HUES6 (cell line): ENCODE measurements around the gene MRPL55.

Experiments
- H3K27ac ChIP-seq: 2 replicates; pipeline ENCODE4 v1.7.0; 2013; ENCODE audit warnings: low read depth, mild to moderate bottlenecking, low read length, inconsistent platforms
- H3K27me3 ChIP-seq: 2 replicates; pipeline ENCODE4 v1.6.1; 2013; ENCODE audit warnings: low read length; ENCODE audit not compliant: control insufficient read depth, insufficient read depth
- H3K36me3 ChIP-seq: 2 replicates; pipeline ENCODE4 v1.6.1; 2013; ENCODE audit warnings: low read length; ENCODE audit not compliant: control insufficient read depth, insufficient read depth
- H3K4me1 ChIP-seq: 2 replicates; pipeline ENCODE4 v1.6.1; 2013; ENCODE audit warnings: low read length; ENCODE audit not compliant: control insufficient read depth, insufficient read depth
- H3K4me3 ChIP-seq: 2 replicates; pipeline ENCODE4 v1.5.1; 2013; ENCODE audit warnings: low read depth, low read length
- H3K9ac ChIP-seq: one replicate; pipeline ENCODE4 v1.6.1; 2013; ENCODE audit warnings: mild to moderate bottlenecking, low read length
- H3K9me3 ChIP-seq: 2 replicates; pipeline ENCODE4 v1.6.1; 2013; ENCODE audit warnings: low read depth, low read length; ENCODE audit not compliant: control insufficient read depth, insufficient read depth

MRPL55 gene

GRCh38 chr1:228089519-228090380 lies 19.3 kb downstream of the MRPL55 start:
- H3K9me3 ChIP-seq, result peaks cover 12% of the 10 kb centered on the region; the same call in 1 of the 2 replicates
- peaks cover 28% of the 10 kb centered on the region for H3K4me1 ChIP-seq
- H3K27ac ChIP-seq, result no peak overlapping the region
- H3K27me3 ChIP-seq, result no peaks in the 10 kb centered on the region
- H3K36me3 ChIP-seq, result peaks cover 53% of the 10 kb centered on the region
- no peak overlapping the region for H3K9ac ChIP-seq
- H3K4me3 ChIP-seq, result no peak overlapping the region

DNA sequence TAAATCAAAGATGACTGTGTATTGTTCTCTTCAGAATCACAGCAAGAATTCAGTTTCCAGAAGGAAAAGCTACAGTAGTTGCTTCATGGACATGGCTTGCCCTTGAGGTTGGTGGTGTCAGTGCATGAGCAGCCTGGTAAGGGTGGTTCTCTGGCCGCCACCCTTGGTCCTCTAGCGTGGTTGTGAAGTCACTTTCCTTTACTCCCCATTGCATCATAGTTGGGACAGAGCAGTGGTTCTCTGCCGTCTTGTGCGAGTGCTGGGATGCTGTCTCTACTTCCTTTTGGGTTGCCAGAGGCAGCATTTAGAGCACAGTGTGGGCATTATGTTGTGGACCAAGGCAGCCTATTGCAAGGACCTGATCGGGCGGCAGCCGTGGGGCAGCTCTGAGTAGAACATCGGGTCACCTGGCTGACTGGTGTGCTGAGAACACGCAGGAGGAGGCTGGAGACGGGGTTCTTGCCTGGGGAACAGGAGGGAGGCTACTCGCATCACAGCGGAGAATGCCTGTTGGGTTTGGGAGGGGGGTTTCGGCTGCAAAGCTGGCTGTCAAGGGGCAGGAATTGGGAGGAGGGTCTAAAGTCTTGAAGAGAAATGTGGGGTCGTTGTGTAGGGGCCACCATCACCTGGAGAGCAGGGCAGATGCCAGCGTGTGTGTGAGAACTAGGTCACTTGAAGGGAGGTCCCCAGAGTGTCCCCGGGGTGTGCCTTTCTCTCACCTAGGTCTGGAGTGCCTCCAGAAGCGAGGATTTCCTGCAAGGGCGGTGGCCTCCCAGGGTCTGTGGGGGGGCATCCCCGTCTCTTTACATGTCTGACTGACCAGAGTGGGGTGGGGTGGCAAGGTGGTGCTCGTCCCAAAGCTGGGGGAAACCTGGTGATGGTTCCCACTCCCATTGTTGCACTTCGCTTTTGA lies 20.3 kb downstream of the MRPL55 start:
- Histone ChIP-seq H3K36me3 (peaks cover 49% of the 10 kb centered on the region), H3K9me3 (peaks cover 5% of the 10 kb centered on the region; the same call in 1 of the 2 replicates), H3K4me3 (no peak overlapping the region), H3K4me1 (peaks cover 36% of the 10 kb centered on the region), H3K9ac (no peak overlapping the region), H3K27me3 (no peaks in the 10 kb centered on the region), H3K27ac (no peak overlapping the region)

GRCh38 chr1:228087771-228088251 lies 21.3 kb downstream of the MRPL55 start:
- H3K9ac ChIP-seq, result no peak overlapping the region
- H3K4me1 ChIP-seq, result peaks cover 36% of the 10 kb centered on the region
- H3K27ac ChIP-seq, result no peak overlapping the region
- H3K36me3 ChIP-seq, result peaks cover 44% of the 10 kb centered on the region
- H3K9me3 ChIP-seq, result no peaks in the 10 kb centered on the region
- H3K4me3 ChIP-seq, result no peak overlapping the region
- no peaks in the 10 kb centered on the region for H3K27me3 ChIP-seq

DNA sequence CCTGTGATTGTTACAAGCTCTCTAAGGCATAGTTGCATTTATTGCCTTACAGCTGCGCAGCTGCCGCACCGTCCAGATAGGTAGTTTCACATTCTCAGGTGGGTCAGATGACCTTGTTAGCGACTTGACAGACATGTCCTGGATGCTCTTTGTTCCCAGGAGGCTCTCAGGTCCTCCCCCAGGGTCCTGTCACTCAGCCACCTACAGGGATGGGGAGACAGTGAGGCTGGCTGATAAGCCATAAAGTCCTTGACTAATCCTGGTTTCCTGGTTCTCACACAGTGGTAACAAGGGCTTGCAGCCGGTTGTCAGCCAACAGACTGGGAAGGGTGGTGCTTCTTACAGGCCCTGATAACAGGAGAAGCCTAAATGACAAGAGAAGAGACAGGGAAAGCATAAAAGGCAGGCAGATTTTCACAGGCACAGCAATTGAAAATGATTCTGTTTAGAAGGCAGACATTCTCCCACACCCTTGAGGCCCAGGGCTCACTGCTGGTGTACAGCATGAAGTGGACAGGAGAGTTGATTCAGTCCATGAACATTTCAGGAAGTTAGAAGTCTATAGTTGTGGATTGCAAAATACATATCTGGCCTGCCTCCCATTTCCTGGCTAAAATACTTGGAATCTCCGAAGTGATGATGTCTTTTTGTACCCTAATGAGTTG lies 23.7 kb downstream of the MRPL55 start:
- Histone ChIP-seq H3K9ac (peak overlapping the region; percentile 94), H3K27ac (no peak overlapping the region), H3K9me3 (no peaks in the 10 kb centered on the region), H3K4me1 (peaks cover 42% of the 10 kb centered on the region), H3K36me3 (peaks cover 27% of the 10 kb centered on the region), H3K27me3 (no peaks in the 10 kb centered on the region), H3K4me3 (peak overlapping the region; percentile 100)

- peaks cover 42% of the 10 kb centered on the region for H3K4me1 ChIP-seq
- peak overlapping the region; percentile 94 for H3K9ac ChIP-seq
- H3K9me3 ChIP-seq, result no peaks in the 10 kb centered on the region
- H3K27ac ChIP-seq, result no peak overlapping the region
- peaks cover 25% of the 10 kb centered on the region for H3K36me3 ChIP-seq
- H3K27me3 ChIP-seq, result peaks cover 1% of the 10 kb centered on the region; the same call in 1 of the 2 replicates
- H3K4me3 ChIP-seq, result peak overlapping the region; percentile 100
Measured at GRCh38 chr1:228084797-228085196, 24.3 kb downstream of the MRPL55 start.

- peak overlapping the region; percentile 100 for H3K4me3 ChIP-seq
- H3K9me3 ChIP-seq, result no peaks in the 10 kb centered on the region
- H3K36me3 ChIP-seq, result peaks cover 23% of the 10 kb centered on the region
- H3K4me1 ChIP-seq, result peaks cover 42% of the 10 kb centered on the region
- H3K27me3 ChIP-seq, result peaks cover 6% of the 10 kb centered on the region; the same call in 1 of the 2 replicates
- H3K9ac ChIP-seq, result peak overlapping the region; percentile 94
- H3K27ac ChIP-seq, result no peak overlapping the region
Measured at GRCh38 chr1:228084325-228084724, 24.8 kb downstream of the MRPL55 start.

DNA sequence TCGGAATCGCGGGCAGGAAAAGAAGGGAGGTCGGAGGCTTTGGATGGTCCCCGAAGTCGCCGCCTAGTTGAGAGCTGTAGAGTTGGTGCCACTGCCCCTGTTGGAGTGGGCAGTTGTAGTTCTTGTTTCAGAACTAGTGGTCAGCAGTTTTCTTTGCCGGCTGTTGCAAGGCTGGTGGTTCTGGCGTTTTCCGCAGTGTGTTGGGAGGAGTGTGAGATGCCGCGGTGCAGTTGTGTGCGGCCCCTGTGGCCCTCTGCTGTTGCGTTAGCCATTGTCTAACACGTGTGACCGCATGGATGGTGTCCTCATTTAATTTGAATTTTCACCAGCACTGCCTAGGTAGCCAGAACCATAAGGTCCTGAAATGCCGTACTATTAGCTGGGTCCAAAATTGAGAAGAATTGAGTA lies 25.2 kb downstream of the MRPL55 start:
- H3K4me3 ChIP-seq, result peak overlapping the region; percentile 100
- H3K36me3 ChIP-seq, result peaks cover 20% of the 10 kb centered on the region
- H3K27ac ChIP-seq, result peak overlapping the region; percentile 94; the same call in 1 of the 2 replicates
- H3K9ac ChIP-seq, result peak overlapping the region; percentile 94
- no peaks in the 10 kb centered on the region for H3K9me3 ChIP-seq
- peaks cover 45% of the 10 kb centered on the region for H3K4me1 ChIP-seq
- H3K27me3 ChIP-seq, result peaks cover 8% of the 10 kb centered on the region; the same call in 1 of the 2 replicates

DNA sequence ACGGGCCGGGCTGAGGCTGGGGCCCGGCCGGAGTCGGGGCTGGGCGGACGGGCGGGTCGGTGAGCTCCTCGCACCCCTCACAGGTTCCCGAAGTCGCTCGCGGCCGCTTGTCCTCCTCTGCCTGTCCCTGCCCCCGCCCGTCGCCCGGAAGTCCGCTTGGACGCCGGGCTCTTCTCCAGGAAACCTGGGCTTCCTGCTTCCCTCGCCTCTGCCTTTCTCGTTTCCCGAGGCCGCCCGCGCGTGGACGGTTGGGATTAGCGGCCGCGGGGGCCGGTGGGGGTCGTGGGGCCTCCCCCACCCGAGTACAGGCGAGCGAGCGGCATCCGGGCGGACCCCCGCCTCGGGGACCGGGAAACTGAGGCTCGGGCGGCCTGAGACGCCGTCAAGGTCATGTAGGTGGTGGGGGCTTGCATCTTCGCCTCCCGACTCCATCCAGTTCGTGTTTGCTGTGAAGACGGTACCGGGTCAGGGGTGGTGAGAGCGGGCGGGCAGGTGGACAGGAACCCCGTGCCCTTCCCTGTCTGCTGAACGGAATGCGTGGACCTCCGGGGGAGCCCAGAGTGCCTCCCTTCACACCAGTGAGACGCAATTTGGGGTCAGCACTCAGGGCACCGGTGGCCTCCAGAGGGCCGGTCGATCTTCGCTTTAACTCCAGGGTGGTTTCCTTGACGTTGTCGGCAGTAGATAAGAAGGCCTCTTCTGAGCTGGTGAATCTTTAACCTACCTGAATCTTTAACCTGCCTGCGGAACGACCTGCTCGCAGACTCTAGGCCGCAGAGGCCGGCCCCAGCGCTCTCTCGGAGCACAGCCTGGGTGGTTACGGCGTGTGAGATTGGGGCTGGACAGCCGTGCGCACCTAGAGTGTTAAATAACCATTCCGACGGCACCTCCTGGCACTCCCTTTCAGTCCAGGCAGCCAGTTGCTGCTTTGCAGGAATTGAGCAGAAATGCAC lies 25.9 kb downstream of the MRPL55 start:
- Histone ChIP-seq H3K9ac (peak overlapping the region; percentile 94), H3K4me1 (peaks cover 44% of the 10 kb centered on the region), H3K27me3 (peaks cover 9% of the 10 kb centered on the region), H3K36me3 (peaks cover 13% of the 10 kb centered on the region), H3K9me3 (no peaks in the 10 kb centered on the region), H3K27ac (peak overlapping the region; percentile 94), H3K4me3 (peak overlapping the region; percentile 100)

DNA sequence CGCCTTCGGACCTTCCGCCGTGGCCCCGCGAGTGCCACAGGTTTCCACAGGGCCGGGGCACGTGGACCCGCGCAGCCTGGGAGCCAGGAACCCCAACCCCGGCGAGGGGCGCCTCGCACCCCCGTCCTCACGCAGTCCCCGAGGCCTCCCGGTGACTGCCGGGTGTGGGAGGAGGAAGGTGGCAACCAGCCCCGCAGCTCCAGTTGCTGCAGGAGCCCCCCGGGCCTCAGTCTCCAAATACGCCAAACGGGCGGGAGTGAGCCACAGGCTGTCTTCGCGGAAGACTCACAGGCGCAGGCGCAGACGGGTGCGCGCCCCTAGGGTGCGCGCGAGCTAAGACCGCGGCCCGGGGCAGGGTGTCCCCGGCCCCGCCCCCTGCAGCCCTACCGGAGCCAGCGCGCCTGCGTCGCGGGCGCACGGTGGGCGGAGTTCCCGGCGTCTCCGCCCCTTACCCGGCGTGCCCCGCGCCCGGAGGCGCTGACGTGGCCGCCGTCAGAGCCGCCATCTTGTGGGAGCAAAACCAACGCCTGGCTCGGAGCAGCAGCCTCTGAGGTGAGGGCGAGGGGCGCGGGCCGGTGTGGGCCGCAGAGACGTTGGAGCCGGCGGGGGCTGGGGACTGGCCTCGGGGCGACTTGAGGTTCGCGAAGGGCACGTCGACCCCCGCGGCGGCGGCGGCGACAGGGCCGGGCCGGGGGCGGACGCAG lies 26.7 kb downstream of the MRPL55 start, which contains the start of gene ARF1:
Gene ARF1, plus strand, starts transcription at position 495 of the 704 bp plus-strand sequence. CDS start 14,407 bp downstream, outside the sequence.
- peak within 1 kb of the TSS; percentile 100 for H3K4me3 ChIP-seq
- peak within 1 kb of the TSS; percentile 94 for H3K9ac ChIP-seq
- H3K9me3 ChIP-seq, result no peaks in the 10 kb centered on the region
- H3K36me3 ChIP-seq, result peaks cover 9% of the 10 kb centered on the region; the same call in 1 of the 2 replicates
- peaks cover 15% of the 10 kb centered on the region for H3K27me3 ChIP-seq
- peaks cover 40% of the 10 kb centered on the region for H3K4me1 ChIP-seq
- peak within 1 kb of the TSS; percentile 94 for H3K27ac ChIP-seq
